ENCODE data around the gene MLKL. TPM values are rescaled to one million over a fixed set of nuclear protein-coding genes. Genes with fewer than 3 reads are reported as not detected.

The MLKL gene
- total RNA-seq, 6 experiments from 2014 or later, result 2.6 to 13.1 (median 6.1) TPM

- intact Hi-C loops (cut with DNase I), result loop anchor here in 1 of 2 donors (10.0 kb wide), 1 partner anchor 167 kb away; no protein-coding TSS in a partner anchor
- no peak for TF ChIP-seq POLR2A (IDR thresholded peaks at IDR 0.05)
- TF ChIP-seq CTCF (IDR thresholded peaks at IDR 0.05), result no peak
- Histone ChIP-seq H3K27me3 (no peaks in the 10 kb centered on the region), H3K36me3 (peaks cover 0 to 17% (median 2%) of the 10 kb centered on the region in 4 donors), H3K9me3 (no peaks in the 10 kb centered on the region), H3K4me1 (peaks cover 0 to 25% (median 6%) of the 10 kb centered on the region in 4 donors), H3K27ac (no peak overlapping the region), H3K4me3 (no peak overlapping the region)
- 100% methylated on average over 1 of the region's 4 CpGs for WGBS (ENCODE audit: insufficient coverage, low coverage, low lambda C conversion rate, missing lambda C conversion rate)
- no peak for DNase-seq
- ATAC-seq, result no peak
These were observed 78.7 kb downstream of the MLKL start for GRCh38 chr16:74622005-74622404.

Other genes with a start within 250 kb of the MLKL start
- 10 to 100 TPM; 42.4 to 65.1 (median 44.7) TPM for gene GLG1, start 93.7 kb downstream of the MLKL start, total RNA-seq
- 10 to 100 TPM in 1 of 6 experiments, 1 to 10 TPM in 5; 5.4 to 10.3 (median 7.3) TPM for gene RFWD3, start 34.0 kb downstream of the MLKL start, total RNA-seq
- gene FA2H, start 74.0 kb upstream of the MLKL start, total RNA-seq, result 1 to 10 TPM in 1 of 6 experiments, under 1 TPM in 2, not detected in 3; 0.19 to 1.2 (median 0.22) TPM